GM10248 (cell line): ENCODE data around the gene ENTPD8.
A peak's percentile ranks its signal among the peaks of the same experiment; 100 is the strongest.

Source experiments
- CTCF ChIA-PET: fragments of 300-600 bp; sonication (Branson Sonifier 250); formaldehyde crosslinking; extraction: SDS; loops from one replicate; lab custom pipeline; 2021; ENCODE audit warnings: antibody characterized with exemption; lab: Yijun Ruan, JAX
- POLR2A ChIA-PET: fragments of 350-650 bp; sonication (Branson Sonifier 250); formaldehyde crosslinking; extraction: SDS; loops from one replicate; lab custom pipeline; 2020; ENCODE audit warnings: antibody characterized with exemption; lab: Yijun Ruan, JAX
- DNase-seq: peaks from one replicate; pipeline ENCODE4 v3.0.0; 2012; ENCODE audit errors: extremely low spot score
- CTCF ChIP-seq: IDR thresholded peaks from 2 replicates; pipeline ENCODE4 v1.5.1; 2012; ENCODE audit warnings: mild to moderate bottlenecking, low read depth; ENCODE audit errors: extremely low read depth, missing control alignments, control extremely low read depth

The ENTPD8 gene

GRCh38 chr9:137459152-137459600 is 18.0 kb upstream of the ENTPD8 start, which contains the start of gene NSMF:
TSS of gene NSMF (minus strand) at chr9:137459334. CDS start at chr9:137459102, 232 bp downstream.
- ChIA-PET POLR2A (interaction anchor here (1.0 kb wide), 1 partner anchor 157 kb away, joined by 6 read pairs; the partner anchor contains the start of gene NRARP), CTCF (interaction anchor here (1.0 to 1.3 kb wide), 3 partner anchors 14 to 50 kb away, joined by 3 to 7 read pairs (median 6); partner anchors contain the start of genes EXD3 and NOXA1)
- TF ChIP-seq CTCF, result no peak
- peak; percentile 100 for DNase-seq

GRCh38 chr9:137458194-137459151 is 17.3 kb upstream of the ENTPD8 start:
- TF ChIP-seq CTCF, result no peak
- CTCF ChIA-PET, result interaction anchor here (1.0 to 1.3 kb wide), 3 partner anchors 13 to 51 kb away, joined by 3 to 7 read pairs (median 6); partner anchors contain the start of genes EXD3 and NOXA1
- no peak for DNase-seq
- POLR2A ChIA-PET, result interaction anchor here (1.0 kb wide), 1 partner anchor 156 kb away, joined by 6 read pairs; the partner anchor contains the start of gene NRARP

DNA sequence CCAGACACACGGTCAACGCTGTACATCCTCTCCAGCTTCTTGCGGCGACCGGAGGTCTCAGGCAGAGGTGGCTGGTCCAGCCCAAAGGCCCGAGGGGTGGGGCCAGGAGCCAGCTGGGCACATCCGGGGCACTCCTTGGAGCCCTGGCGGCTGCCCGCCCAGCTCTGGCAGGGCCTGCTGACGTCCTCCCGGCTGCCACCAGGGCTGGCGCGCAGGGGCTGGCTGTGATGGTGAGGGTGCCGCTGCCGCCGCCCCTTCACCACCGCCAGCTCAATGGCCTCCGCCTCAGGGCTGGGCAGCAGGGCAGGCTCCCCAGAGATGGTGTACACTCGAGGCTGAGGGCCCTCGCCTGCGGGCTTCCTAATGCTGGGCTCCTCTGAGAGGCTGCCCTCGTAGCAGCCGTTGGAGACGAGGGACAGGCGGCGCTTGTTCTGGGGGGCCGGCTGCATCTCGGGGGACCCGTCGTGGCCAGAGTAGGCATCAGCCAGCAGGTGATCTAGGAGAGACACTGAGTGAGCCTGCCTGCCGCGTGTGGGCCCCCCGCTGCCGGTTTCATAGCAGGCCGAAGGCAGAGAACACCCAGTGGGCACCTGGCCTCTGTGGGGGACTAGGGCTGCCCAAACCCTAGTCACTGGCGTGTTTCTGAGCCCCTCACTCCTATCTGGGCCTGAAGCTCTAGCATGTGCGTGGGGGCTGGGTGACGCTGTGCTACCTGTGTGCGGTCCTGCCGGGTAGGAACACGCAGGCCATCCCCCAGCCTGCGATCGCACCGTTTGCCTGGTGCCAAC is 16.4 kb upstream of the ENTPD8 start:
- ChIA-PET POLR2A (no interaction called here), CTCF (interaction anchor here (0.8 to 1.6 kb wide), 5 partner anchors 11 to 171 kb away, joined by 3 to 5 read pairs (median 3); no protein-coding TSS in a partner anchor)
- TF ChIP-seq CTCF, result no peak
- DNase-seq, result no peak

DNA sequence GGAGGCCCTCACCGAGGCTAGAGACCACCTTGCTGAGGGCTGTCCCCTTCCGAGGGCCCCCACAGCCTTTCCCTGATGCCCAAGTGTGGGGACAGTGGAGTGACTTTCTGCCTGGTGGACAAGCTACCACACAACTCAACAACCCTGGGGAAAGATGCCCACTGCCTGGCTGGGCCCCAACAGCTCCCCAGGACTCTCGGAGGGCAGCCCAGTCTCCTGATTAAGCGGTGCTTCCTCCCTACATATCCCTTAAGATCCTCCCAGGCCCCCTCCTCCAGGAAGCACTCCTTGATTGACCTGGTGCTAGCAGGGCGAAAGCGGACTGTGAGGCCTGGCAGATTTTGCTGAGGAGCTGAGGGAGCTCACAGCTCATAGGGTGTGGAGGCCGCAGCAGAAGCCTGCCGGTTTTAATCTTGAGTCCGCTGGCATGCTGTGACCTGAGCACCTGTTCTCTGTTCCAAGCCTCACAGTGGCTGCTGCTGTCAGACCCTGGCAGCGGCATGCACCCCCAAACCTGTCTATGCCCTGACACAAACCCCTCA is 15.8 kb upstream of the ENTPD8 start:
- ChIA-PET POLR2A (no interaction called here), CTCF (interaction anchor here (0.8 to 1.6 kb wide), 5 partner anchors 11 to 170 kb away, joined by 3 to 5 read pairs (median 3); no protein-coding TSS in a partner anchor)
- no peak for DNase-seq
- no peak for TF ChIP-seq CTCF

- CTCF ChIA-PET, result interaction anchor here (0.8 to 1.6 kb wide), 6 partner anchors 11 to 170 kb away, joined by 3 to 5 read pairs (median 3); partner anchors contain the start of gene NRARP
- DNase-seq, result no peak
- no peak for TF ChIP-seq CTCF
- POLR2A ChIA-PET, result interaction anchor here (0.6 kb wide), 1 partner anchor 15 kb away, joined by 3 read pairs; no protein-coding TSS in a partner anchor
These were observed 15.1 kb upstream of the ENTPD8 start for GRCh38 chr9:137456061-137456863.
